Nephron (organoid): ENCODE data around the gene PCDH9.

Experiments
- H3K27ac Mint-ChIP-seq, 3 experiments: 2 replicates each; pipeline ENCODE4 v1.8.0; 2020; ENCODE audit warnings: mixed read lengths in 3 of 3, mild to moderate bottlenecking in 2 of 3, moderate library complexity in 1 of 3
- H3K27me3 Mint-ChIP-seq: 2 replicates; pipeline ENCODE4 v1.8.0; 2021; ENCODE audit warnings: low read depth, mild to moderate bottlenecking, moderate library complexity, mixed read lengths
- H3K36me3 Mint-ChIP-seq: 2 replicates; pipeline ENCODE4 v1.8.0; 2020; ENCODE audit warnings: low read depth, mixed read lengths
- H3K4me1 Mint-ChIP-seq: 2 replicates; pipeline ENCODE4 v1.8.0; 2020; ENCODE audit warnings: mixed read lengths
- H3K4me3 Mint-ChIP-seq, 3 experiments: 2 replicates each; pipeline ENCODE4 v1.8.0; 2020; ENCODE audit warnings: mild to moderate bottlenecking in 3 of 3, mixed read lengths in 3 of 3, moderate library complexity in 2 of 3
- H3K9me3 Mint-ChIP-seq: 2 replicates; pipeline ENCODE4 v1.8.0; 2020; ENCODE audit warnings: mixed read lengths
- CTCF ChIP-seq, 3 experiments: fragments of 200-600 bp; sonication (generic); IDR thresholded peaks; one replicate each; pipeline ENCODE4 v1.5.0; 2021; ENCODE audit warnings: antibody characterized with exemption in 3 of 3; ENCODE audit not compliant: unreplicated experiment in 3 of 3

PCDH9 gene

GRCh38 chr13:67229481-67230403 lies at the start of gene PCDH9:
Gene PCDH9, minus strand, starts transcription at chr13:67230336. Its CDS starts 1,896 bp downstream, at chr13:67228440.
- H3K4me3 Mint-ChIP-seq = no peak within 1 kb of the TSS
- no peaks in the 10 kb centered on the region for H3K9me3 Mint-ChIP-seq
- peaks cover 23% of the 10 kb centered on the region for H3K36me3 Mint-ChIP-seq
- no peaks in the 10 kb centered on the region for H3K27me3 Mint-ChIP-seq
- H3K4me1 Mint-ChIP-seq = peaks cover 23% of the 10 kb centered on the region
- no peak for TF ChIP-seq CTCF (IDR thresholded peaks at IDR 0.05; ENCODE audit: unreplicated experiment in 3 of 3)
- H3K27ac Mint-ChIP-seq = peak within 1 kb of the TSS in 1 of 3 experiments; percentile 94

- no peak for TF ChIP-seq CTCF (IDR thresholded peaks at IDR 0.05; ENCODE audit: unreplicated experiment in 3 of 3)
- peak overlapping the region; percentile 7 to 85 (median 25) for H3K27ac Mint-ChIP-seq
- no peak overlapping the region for H3K4me3 Mint-ChIP-seq
- H3K4me1 Mint-ChIP-seq = peaks cover 26% of the 10 kb centered on the region
- no peaks in the 10 kb centered on the region for H3K27me3 Mint-ChIP-seq
- H3K36me3 Mint-ChIP-seq = no peaks in the 10 kb centered on the region
- peaks cover 8% of the 10 kb centered on the region for H3K9me3 Mint-ChIP-seq
Observed at GRCh38 chr13:67278235-67278634, 48.1 kb upstream of the PCDH9 start.

GRCh38 chr13:67277581-67277980 lies 47.4 kb upstream of the PCDH9 start:
- no peak overlapping the region for H3K4me3 Mint-ChIP-seq
- TF ChIP-seq CTCF (IDR thresholded peaks at IDR 0.05; ENCODE audit: unreplicated experiment in 3 of 3) = no peak
- peaks cover 8% of the 10 kb centered on the region for H3K9me3 Mint-ChIP-seq
- H3K4me1 Mint-ChIP-seq = peaks cover 26% of the 10 kb centered on the region
- H3K27ac Mint-ChIP-seq = peak overlapping the region; percentile 7 to 85 (median 25)
- no peaks in the 10 kb centered on the region for H3K36me3 Mint-ChIP-seq
- no peaks in the 10 kb centered on the region for H3K27me3 Mint-ChIP-seq

- Mint-ChIP-seq H3K36me3 (no peaks in the 10 kb centered on the region), H3K4me3 (no peak overlapping the region), H3K4me1 (peaks cover 23% of the 10 kb centered on the region), H3K27me3 (no peaks in the 10 kb centered on the region), H3K27ac (no peak overlapping the region), H3K9me3 (peaks cover 8% of the 10 kb centered on the region)
- no peak for TF ChIP-seq CTCF (IDR thresholded peaks at IDR 0.05; ENCODE audit: unreplicated experiment in 3 of 3)
Observed at GRCh38 chr13:67275351-67275960, 45.3 kb upstream of the PCDH9 start.

- H3K27ac Mint-ChIP-seq = no peak overlapping the region
- H3K4me1 Mint-ChIP-seq = peaks cover 11% of the 10 kb centered on the region
- H3K27me3 Mint-ChIP-seq = no peaks in the 10 kb centered on the region
- H3K4me3 Mint-ChIP-seq = no peak overlapping the region
- H3K9me3 Mint-ChIP-seq = no peaks in the 10 kb centered on the region
- no peaks in the 10 kb centered on the region for H3K36me3 Mint-ChIP-seq
- TF ChIP-seq CTCF (IDR thresholded peaks at IDR 0.05; ENCODE audit: unreplicated experiment in 3 of 3) = no peak
Observed at GRCh38 chr13:67273001-67273400, 42.9 kb upstream of the PCDH9 start.
